A549 treated with RU486 at 1 μM for 4 hours (cell line): ENCODE measurements around the gene ZNF10. TPM values are rescaled to one million over a fixed set of nuclear protein-coding genes. Genes with fewer than 3 reads are reported as not detected.

ENCODE experiments used
- total RNA-seq: library from RNA; stranded (reverse); fragments of 200-300 nt; extraction: Qiagen RNA extraction; gene quantifications from 5 replicates; pipeline ENCODE4 v1.2.3, GENCODE V29; 2022; ENCODE audit warnings: low read depth

ZNF10 gene
- total RNA-seq, result 0.81 to 2.2 TPM (median 1.0 TPM) in 5 replicates

GRCh38 chr12:133130038-133130807, at the start of gene ZNF10, which contains the start of gene ZNF891:
TSS of gene ZNF10 (plus strand) at chr12:133130627. CDS start at chr12:133144493, 13,866 bp downstream.
TSS of gene ZNF891 (minus strand) at chr12:133130274. CDS start at chr12:133121918, 8,356 bp downstream.

GRCh38 chr12:133181238-133181959, 51.0 kb downstream of the ZNF10 start, which contains the start of gene ZNF268:
TSS of gene ZNF268 (plus strand) at chr12:133181495. CDS start at chr12:133181998, 503 bp downstream.

Other genes with a start within 250 kb of the ZNF10 start
- 18.6 to 21.4 TPM (median 19.9 TPM) in 5 replicates for gene CHFR, start 243.0 kb upstream of the ZNF10 start, total RNA-seq
- 2.3 to 3.3 TPM (median 2.9 TPM) in 5 replicates for gene ZNF605, start 174.3 kb upstream of the ZNF10 start, total RNA-seq
- 7.0 to 11.3 TPM (median 8.5 TPM) in 5 replicates for gene ZNF26, start 144.3 kb upstream of the ZNF10 start, total RNA-seq
- gene ZNF84, start 93.1 kb upstream of the ZNF10 start, total RNA-seq, result 10.7 to 15.8 TPM (median 13.4 TPM) in 5 replicates
- gene ZNF140, start 49.7 kb upstream of the ZNF10 start, total RNA-seq, result 8.7 to 10.2 TPM (median 9.2 TPM) in 5 replicates
- gene ZNF891, start 353 bp upstream of the ZNF10 start, total RNA-seq, result 0.21 to 0.44 TPM (median 0.42 TPM) in 5 replicates
- 9.2 to 17.8 TPM (median 10.1 TPM) in 5 replicates for gene ZNF268, start 50.9 kb downstream of the ZNF10 start, total RNA-seq
- not detected in 5 replicates for gene ANHX, start 105.2 kb downstream of the ZNF10 start, total RNA-seq